ENCODE measurements around the gene AHSG.

The AHSG gene

DNA sequence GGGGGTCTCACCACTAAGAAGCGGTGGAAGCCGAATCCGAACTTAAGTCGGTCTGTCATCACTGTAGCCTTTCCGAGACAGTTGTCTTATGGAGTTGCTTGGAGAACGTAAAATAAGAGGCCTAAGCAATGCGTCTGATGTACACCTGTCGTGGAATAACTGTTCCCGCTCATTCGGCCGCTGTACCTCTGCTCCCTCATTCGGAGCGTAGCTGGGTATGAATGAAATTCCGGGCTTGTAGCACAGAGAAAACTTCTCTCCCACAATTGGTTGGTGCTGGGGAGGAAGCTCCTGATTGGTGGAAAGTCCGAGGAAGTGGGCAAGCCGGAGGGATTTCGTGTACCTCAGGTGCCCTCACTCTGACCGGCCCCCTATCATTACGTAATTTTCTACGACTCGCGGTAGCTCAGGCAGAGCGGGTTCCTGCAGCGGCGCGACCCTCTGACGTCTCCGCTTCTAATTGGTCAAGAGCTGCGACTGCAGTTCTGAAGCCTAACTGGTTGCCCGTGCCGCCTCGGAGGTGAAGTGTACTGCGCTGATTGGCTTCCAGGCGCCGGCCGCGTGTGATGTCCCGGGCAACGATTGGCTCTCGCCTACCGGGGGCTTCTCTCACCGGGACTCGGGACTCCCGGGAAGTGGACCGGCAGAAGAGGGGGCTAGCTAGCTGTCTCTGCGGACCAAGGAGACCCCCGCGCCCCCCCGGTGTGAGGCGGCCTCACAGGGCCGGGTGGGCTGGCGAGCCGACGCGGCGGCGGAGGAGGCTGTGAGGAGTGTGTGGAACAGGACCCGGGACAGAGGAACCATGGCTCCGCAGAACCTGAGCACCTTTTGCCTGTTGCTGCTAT is 42.5 kb upstream of the AHSG start, which contains the start of gene DNAJB11:
DNAJB11 (plus strand) TSS at position 625 of the 845 bp plus-strand sequence; CDS start at position 803, 178 bp downstream.
- Histone ChIP-seq H3K4me1 (ENCODE audit: insufficient read depth, low read length, poor library complexity, severe bottlenecking) (peaks cover 48% of the 10 kb centered on the region), H3K27me3 (ENCODE audit: insufficient read depth, low read length, poor library complexity, severe bottlenecking) (no peaks in the 10 kb centered on the region), H3K9me3 (ENCODE audit: insufficient read depth, low read depth, low read length) (no peaks in the 10 kb centered on the region), H3K9me2 (replicated peaks; ENCODE audit: low read depth, low read length) (no peaks in the 10 kb centered on the region), H3K4me3 (ENCODE audit: low read length, poor library complexity, severe bottlenecking) (peak within 1 kb of the TSS; percentile 93), H3F3A (ENCODE audit: low read depth) (no peaks in the 10 kb centered on the region), H4K20me1 (ENCODE audit: insufficient read depth, low read length, poor library complexity, severe bottlenecking) (peaks cover 36% of the 10 kb centered on the region), H3K36me3 (ENCODE audit: insufficient read depth, low read length) (peaks cover 26% of the 10 kb centered on the region), H3K4me2 (ENCODE audit: low read depth, low read length, poor library complexity, severe bottlenecking) (peak within 1 kb of the TSS; percentile 97), H3K9ac (ENCODE audit: low read depth, low read length, poor library complexity, severe bottlenecking) (peak within 1 kb of the TSS; percentile 91), H2AFZ (ENCODE audit: low read length) (peak within 1 kb of the TSS; percentile 82), H3K79me2 (ENCODE audit: insufficient read depth, low read length) (peaks cover 77% of the 10 kb centered on the region)
- no peak for TF ChIP-seq EZH2phosphoT487 (IDR thresholded peaks at IDR 0.05; ENCODE audit: borderline replicate concordance)
- TF ChIP-seq, protein P1, sequence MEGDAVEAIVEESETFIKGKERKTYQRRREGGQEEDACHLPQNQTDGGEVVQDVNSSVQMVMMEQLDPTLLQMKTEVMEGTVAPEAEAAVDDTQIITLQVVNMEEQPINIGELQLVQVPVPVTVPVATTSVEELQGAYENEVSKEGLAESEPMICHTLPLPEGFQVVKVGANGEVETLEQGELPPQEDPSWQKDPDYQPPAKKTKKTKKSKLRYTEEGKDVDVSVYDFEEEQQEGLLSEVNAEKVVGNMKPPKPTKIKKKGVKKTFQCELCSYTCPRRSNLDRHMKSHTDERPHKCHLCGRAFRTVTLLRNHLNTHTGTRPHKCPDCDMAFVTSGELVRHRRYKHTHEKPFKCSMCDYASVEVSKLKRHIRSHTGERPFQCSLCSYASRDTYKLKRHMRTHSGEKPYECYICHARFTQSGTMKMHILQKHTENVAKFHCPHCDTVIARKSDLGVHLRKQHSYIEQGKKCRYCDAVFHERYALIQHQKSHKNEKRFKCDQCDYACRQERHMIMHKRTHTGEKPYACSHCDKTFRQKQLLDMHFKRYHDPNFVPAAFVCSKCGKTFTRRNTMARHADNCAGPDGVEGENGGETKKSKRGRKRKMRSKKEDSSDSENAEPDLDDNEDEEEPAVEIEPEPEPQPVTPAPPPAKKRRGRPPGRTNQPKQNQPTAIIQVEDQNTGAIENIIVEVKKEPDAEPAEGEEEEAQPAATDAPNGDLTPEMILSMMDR (conservative IDR thresholded peaks at IDR 0.05; ENCODE audit: low read length), result no peak

DNA sequence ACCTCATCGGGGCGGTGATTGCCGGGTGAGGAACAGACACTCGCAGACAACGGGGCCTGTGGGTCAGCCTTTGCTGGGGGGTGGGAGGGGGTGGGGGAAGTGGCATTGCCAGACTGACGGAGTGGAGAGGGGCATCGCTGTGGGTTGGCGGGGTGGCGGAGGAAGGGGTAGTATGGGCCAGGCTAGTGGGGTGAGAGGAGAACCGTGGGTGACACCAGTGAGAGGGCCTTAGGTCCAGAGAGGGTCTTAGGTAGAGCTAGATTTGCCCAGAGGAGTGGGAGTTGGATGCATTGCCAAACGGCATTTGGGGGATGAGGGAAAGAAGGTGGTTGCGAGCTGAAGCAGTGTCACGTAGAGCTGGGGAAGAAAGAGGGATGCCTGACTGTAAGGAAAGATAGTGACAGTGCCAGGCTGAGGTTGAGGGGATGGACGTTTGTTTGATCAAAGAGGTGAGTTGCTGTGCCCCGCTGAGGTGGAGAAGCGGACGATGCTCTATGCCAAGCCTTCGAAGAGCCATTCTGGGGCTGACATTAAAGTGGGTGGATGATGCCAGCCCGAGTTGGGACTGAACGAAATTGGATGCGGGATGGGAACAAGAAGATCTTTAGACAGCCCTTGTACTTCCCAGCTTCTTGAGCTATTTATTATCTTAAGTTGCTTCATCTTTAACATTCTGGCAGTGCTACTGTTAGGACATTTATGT is 41.8 kb upstream of the AHSG start:
- Histone ChIP-seq H3K79me2 (ENCODE audit: insufficient read depth, low read length) (peaks cover 81% of the 10 kb centered on the region), H3K4me3 (ENCODE audit: low read length, poor library complexity, severe bottlenecking) (peak overlapping the region; percentile 93), H3K9ac (ENCODE audit: low read depth, low read length, poor library complexity, severe bottlenecking) (peak overlapping the region; percentile 91), H3K4me2 (ENCODE audit: low read depth, low read length, poor library complexity, severe bottlenecking) (peak overlapping the region; percentile 97), H3K27me3 (ENCODE audit: insufficient read depth, low read length, poor library complexity, severe bottlenecking) (no peaks in the 10 kb centered on the region), H2AFZ (ENCODE audit: low read length) (peak overlapping the region; percentile 78), H3K9me3 (ENCODE audit: insufficient read depth, low read depth, low read length) (no peaks in the 10 kb centered on the region), H3K36me3 (ENCODE audit: insufficient read depth, low read length) (peaks cover 34% of the 10 kb centered on the region), H3F3A (ENCODE audit: low read depth) (no peaks in the 10 kb centered on the region), H3K4me1 (ENCODE audit: insufficient read depth, low read length, poor library complexity, severe bottlenecking) (peaks cover 49% of the 10 kb centered on the region), H3K9me2 (replicated peaks; ENCODE audit: low read depth, low read length) (no peaks in the 10 kb centered on the region), H4K20me1 (ENCODE audit: insufficient read depth, low read length, poor library complexity, severe bottlenecking) (peaks cover 37% of the 10 kb centered on the region)
- TF ChIP-seq, protein P1 (conservative IDR thresholded peaks at IDR 0.05; ENCODE audit: low read length), result no peak
- no peak for TF ChIP-seq EZH2phosphoT487 (IDR thresholded peaks at IDR 0.05; ENCODE audit: borderline replicate concordance)

DNA sequence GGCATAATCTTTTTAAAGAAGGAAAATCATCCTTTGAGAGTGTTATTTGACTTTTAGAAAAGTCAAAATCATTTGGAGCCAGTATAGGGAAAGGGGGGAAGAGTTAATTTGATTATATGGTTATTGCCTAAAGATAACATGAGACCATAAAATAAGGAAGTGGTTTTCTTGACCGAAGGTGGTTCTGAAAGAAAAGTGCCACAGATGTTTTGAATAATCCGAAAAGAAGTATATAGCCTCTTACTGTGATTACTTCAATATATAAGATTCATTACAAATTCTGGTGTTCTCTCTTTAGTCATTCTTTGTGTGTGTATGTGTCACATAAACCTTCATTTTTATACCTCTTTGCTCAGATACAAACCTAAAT is 41.2 kb upstream of the AHSG start:
- Histone ChIP-seq H3K36me3 (ENCODE audit: insufficient read depth, low read length) (peaks cover 39% of the 10 kb centered on the region), H4K20me1 (ENCODE audit: insufficient read depth, low read length, poor library complexity, severe bottlenecking) (peaks cover 41% of the 10 kb centered on the region), H3K4me1 (ENCODE audit: insufficient read depth, low read length, poor library complexity, severe bottlenecking) (peaks cover 46% of the 10 kb centered on the region), H3K9me2 (replicated peaks; ENCODE audit: low read depth, low read length) (no peaks in the 10 kb centered on the region), H3K9me3 (ENCODE audit: insufficient read depth, low read depth, low read length) (no peaks in the 10 kb centered on the region), H2AFZ (ENCODE audit: low read length) (no peak overlapping the region), H3F3A (ENCODE audit: low read depth) (no peaks in the 10 kb centered on the region), H3K27me3 (ENCODE audit: insufficient read depth, low read length, poor library complexity, severe bottlenecking) (no peaks in the 10 kb centered on the region), H3K79me2 (ENCODE audit: insufficient read depth, low read length) (peaks cover 81% of the 10 kb centered on the region), H3K4me3 (ENCODE audit: low read length, poor library complexity, severe bottlenecking) (peak overlapping the region; percentile 93), H3K9ac (ENCODE audit: low read depth, low read length, poor library complexity, severe bottlenecking) (peak overlapping the region; percentile 91), H3K4me2 (ENCODE audit: low read depth, low read length, poor library complexity, severe bottlenecking) (peak overlapping the region; percentile 97)
- TF ChIP-seq EZH2phosphoT487 (IDR thresholded peaks at IDR 0.05; ENCODE audit: borderline replicate concordance), result no peak
- TF ChIP-seq, protein P1 (conservative IDR thresholded peaks at IDR 0.05; ENCODE audit: low read length), result no peak

Data from Loucy (cell line).